HEK293 (cell line): ENCODE results near the gene WDR38.

Source experiments
- CTCF ChIA-PET: fragments of 350-600 bp; formaldehyde crosslinking; extraction: SDS; loops from one replicate; lab custom pipeline; 2021; ENCODE audit warnings: antibody characterized with exemption; lab: Yijun Ruan, JAX
- POLR2A ChIA-PET: fragments of 300-600 bp; formaldehyde crosslinking; extraction: SDS; loops from one replicate; lab custom pipeline; 2020; ENCODE audit warnings: antibody characterized with exemption, inconsistent platforms; lab: Yijun Ruan, JAX
- H3K27ac ChIP-seq: fragments of 200-500 bp; sonication (Bioruptor generic); 2 replicates; pipeline ENCODE4 v1.5.1; 2014; ENCODE audit warnings: low read depth, low read length, control low read depth, inconsistent platforms; ENCODE audit errors: extremely low read depth
- H3K36me3 ChIP-seq, 2 experiments: fragments of 200-500 bp in 1 of 2; sonication (Bioruptor generic) in 1 of 2; 1 replicate in 1 of 2; 2 replicates in 1 of 2; pipeline ENCODE4 v1.5.1; 2014 to 2017; ENCODE audit warnings: inconsistent platforms in 2 of 2, low read length in 2 of 2; ENCODE audit not compliant: control insufficient read depth in 2 of 2, insufficient read depth in 1 of 2
- H3K4me1 ChIP-seq: fragments of 200-500 bp; sonication (Bioruptor generic); 2 replicates; pipeline ENCODE4 v1.5.1; 2014; ENCODE audit warnings: mild to moderate bottlenecking, low read length, inconsistent platforms; ENCODE audit not compliant: control insufficient read depth, insufficient read depth
- H3K4me3 ChIP-seq: 2 replicates; pipeline ENCODE4 v1.5.1; 2011; ENCODE audit warnings: low read depth, mild to moderate bottlenecking, control low read depth, low read length, moderate library complexity
- H3K9me3 ChIP-seq: fragments of 200-500 bp; sonication (Bioruptor generic); 2 replicates; pipeline ENCODE4 v1.5.1; 2014; ENCODE audit warnings: low read depth, low read length, inconsistent platforms; ENCODE audit not compliant: control insufficient read depth, insufficient read depth
- AEBP2 ChIP-seq: fragments of 450-650 bp; formaldehyde crosslinking; IDR thresholded peaks from 2 replicates; pipeline ENCODE4 v1.5.1; 2016; ENCODE audit warnings: missing biosample characterization, missing genetic modification characterization, borderline replicate concordance
- HOXA7 ChIP-seq: sonication (generic); formaldehyde crosslinking; IDR thresholded peaks from 2 replicates; pipeline ENCODE4 v1.8.1; 2022; ENCODE audit warnings: missing genetic modification reagents, borderline replicate concordance
- PBX3 ChIP-seq: sonication (generic); formaldehyde crosslinking; IDR thresholded peaks from 2 replicates; pipeline ENCODE4 v1.8.1; 2022; ENCODE audit warnings: mild to moderate bottlenecking, moderate library complexity, missing genetic modification reagents
- PRDM2 ChIP-seq: fragments of 450-650 bp; formaldehyde crosslinking; IDR thresholded peaks from 2 replicates; pipeline ENCODE4 v1.5.1; 2016; ENCODE audit warnings: missing biosample characterization, missing genetic modification characterization, borderline replicate concordance
- SETDB1 ChIP-seq: IDR thresholded peaks from one replicate; pipeline ENCODE4 v1.6.1; 2017; ENCODE audit warnings: mild to moderate bottlenecking, low read length, moderate library complexity, mixed read lengths; ENCODE audit not compliant: insufficient read length
- SP2 ChIP-seq: fragments of 450-650 bp; formaldehyde crosslinking; IDR thresholded peaks from 2 replicates; pipeline ENCODE4 v1.5.1; 2016; ENCODE audit warnings: missing biosample characterization, missing genetic modification characterization
- TCF7L2 ChIP-seq: IDR thresholded peaks from 2 replicates; pipeline ENCODE4 v1.6.1; 2011; ENCODE audit warnings: low read depth, mild to moderate bottlenecking, inconsistent platforms, low read length, moderate library complexity, borderline replicate concordance
- TRIM28 ChIP-seq: IDR thresholded peaks from 2 replicates; pipeline ENCODE4 v1.6.1; 2011; ENCODE audit warnings: low read length, control low read depth, borderline replicate concordance
- ZBTB7A ChIP-seq: fragments of 450-650 bp; formaldehyde crosslinking; IDR thresholded peaks from 2 replicates; pipeline ENCODE4 v1.5.1; 2016; ENCODE audit warnings: low read depth, missing biosample characterization, missing genetic modification characterization
- ZFP69B ChIP-seq: fragments of 450-650 bp; formaldehyde crosslinking; IDR thresholded peaks from 2 replicates; pipeline ENCODE4 v1.5.1; 2016; ENCODE audit warnings: missing biosample characterization, missing genetic modification characterization
- ZNF112 ChIP-seq: fragments of 450-650 bp; formaldehyde crosslinking; IDR thresholded peaks from 2 replicates; pipeline ENCODE4 v1.5.0; 2017; ENCODE audit warnings: missing biosample characterization, missing genetic modification characterization
- ZNF114 ChIP-seq: fragments of 450-650 bp; formaldehyde crosslinking; IDR thresholded peaks from 2 replicates; pipeline ENCODE4 v1.5.0; 2017; ENCODE audit warnings: missing biosample characterization, missing genetic modification characterization
- ZNF138 ChIP-seq: fragments of 450-650 bp; formaldehyde crosslinking; IDR thresholded peaks from 2 replicates; pipeline ENCODE4 v1.5.1; 2016; ENCODE audit warnings: missing biosample characterization, missing genetic modification characterization, borderline replicate concordance
- ZNF280C ChIP-seq: fragments of 450-650 bp; formaldehyde crosslinking; IDR thresholded peaks from 2 replicates; pipeline ENCODE4 v1.5.1; 2016; ENCODE audit warnings: missing biosample characterization, missing genetic modification characterization
- ZNF292 ChIP-seq: fragments of 450-650 bp; formaldehyde crosslinking; IDR thresholded peaks from 2 replicates; pipeline ENCODE4 v1.5.1; 2016; ENCODE audit warnings: low read depth, missing biosample characterization, missing genetic modification characterization, borderline replicate concordance
- ZNF423 ChIP-seq: fragments of 450-650 bp; formaldehyde crosslinking; IDR thresholded peaks from 2 replicates; pipeline ENCODE4 v1.5.1; 2016; ENCODE audit warnings: missing biosample characterization, missing genetic modification characterization
- ZNF629 ChIP-seq: fragments of 450-650 bp; formaldehyde crosslinking; IDR thresholded peaks from 2 replicates; pipeline ENCODE4 v1.5.1; 2017; ENCODE audit warnings: missing biosample characterization, missing genetic modification characterization
- ZNF654 ChIP-seq: fragments of 450-650 bp; formaldehyde crosslinking; IDR thresholded peaks from 2 replicates; pipeline ENCODE4 v1.5.1; 2016; ENCODE audit warnings: low read depth, missing biosample characterization, missing genetic modification characterization
- ZNF776 ChIP-seq: fragments of 450-650 bp; formaldehyde crosslinking; IDR thresholded peaks from 2 replicates; pipeline ENCODE4 v1.5.0; 2017; ENCODE audit warnings: missing biosample characterization, missing genetic modification characterization, borderline replicate concordance

The WDR38 gene

GRCh38 chr9:124809741-124810500 is 43.3 kb upstream of the WDR38 start (continued):
- TF ChIP-seq ZNF423 (no peak), ZNF112 (tag by site-specific recombination) (no peak)
- TF ChIP-seq, all 188 proteins: peak for 2

- Histone ChIP-seq H3K27ac (no peak overlapping the region), H3K9me3 (no peaks in the 10 kb centered on the region), H3K36me3 (no peaks in the 10 kb centered on the region), H3K4me1 (0 out of 2 replicates have a peak, but pooled peaks cover 3% of the 10 kb centered on the region), H3K4me3 (no peak overlapping the region)
- TF ChIP-seq ZNF114 (tag by site-specific recombination) (no peak), SP2 (tag by site-specific recombination) (peak; percentile 20; the same call in 1 of the 2 replicates)
- CTCF ChIA-PET: interaction anchor here (0.8 to 10.0 kb wide), 6 partner anchors 16 to 43 kb away, joined by 3 to 97 read pairs (median 10); partner anchors contain the start of genes NR6A1, OLFML2A and WDR38
- POLR2A ChIA-PET: interaction anchor here (0.6 to 3.0 kb wide), 11 partner anchors 10 to 1709 kb away, joined by 3 to 12 read pairs (median 5); partner anchors contain the start of genes NR6A1, OLFML2A and WDR38
Observed at GRCh38 chr9:124810663-124811355, 42.5 kb upstream of the WDR38 start.

GRCh38 chr9:124812441-124812876 is 40.8 kb upstream of the WDR38 start:
- no peaks in the 10 kb centered on the region for H3K36me3 ChIP-seq
- no peak overlapping the region for H3K4me3 ChIP-seq
- ChIA-PET CTCF (interaction anchor here (0.6 to 10.0 kb wide), 7 partner anchors 18 to 273 kb away, joined by 3 to 97 read pairs (median 3); partner anchors contain the start of genes NR6A1, OLFML2A and WDR38), POLR2A (interaction anchor here (0.6 to 3.2 kb wide), 8 partner anchors 17 to 57 kb away, joined by 3 to 13 read pairs (median 6); no protein-coding TSS in a partner anchor)
- H3K27ac ChIP-seq: no peak overlapping the region; the same call in none of the 2 replicates
- H3K9me3 ChIP-seq: no peaks in the 10 kb centered on the region
- H3K4me1 ChIP-seq: 0 out of 2 replicates have a peak, but pooled peaks cover 3% of the 10 kb centered on the region
- TF ChIP-seq PBX3 (CRISPR knock-in tag) (no peak), HOXA7 (CRISPR knock-in tag) (no peak), ZNF292 (no peak), ZFP69B (tag by site-specific recombination) (0 out of 2 replicates have a peak, but pooled peaks have one; percentile 15), TCF7L2 (no peak), ZNF629 (peak; percentile 92), ZBTB7A (tag by site-specific recombination) (no peak), ZNF280C (tag by site-specific recombination) (no peak), ZNF776 (tag by site-specific recombination) (no peak), SETDB1 (no peak), ZNF654 (no peak), ZNF138 (tag by site-specific recombination) (no peak), PRDM2 (no peak), AEBP2 (tag by site-specific recombination) (no peak), TRIM28 (no peak)
